Sigmoid colon (tissue), 7 donors: ENCODE results near the gene KIAA0930. TPM values are rescaled to one million over a fixed set of nuclear protein-coding genes. Genes with fewer than 3 reads are reported as not detected.

Experiments used
- DNase-seq: peaks from one replicate; pipeline ENCODE4 v3.0.0-alpha.2; 2019
- H3K27ac ChIP-seq, 4 donors: fragments of 200-600 bp; sonication (generic); one replicate each; pipeline ENCODE4 v1.5.1; 2016 to 2019; ENCODE audit warnings: mild to moderate bottlenecking in 1 of 4
- H3K27me3 ChIP-seq, 3 donors: fragments of 200-600 bp; sonication (generic); one replicate each; pipeline ENCODE4 v1.5.1; 2019; ENCODE audit warnings: mild to moderate bottlenecking in 1 of 3
- H3K36me3 ChIP-seq, 4 donors: fragments of 200-600 bp; sonication (generic); one replicate each; pipeline ENCODE4 v1.5.1; 2016 to 2019
- H3K4me1 ChIP-seq, 4 donors: fragments of 200-600 bp; sonication (generic); one replicate each; pipeline ENCODE4 v1.5.1; 2017 to 2019
- H3K4me3 ChIP-seq, 4 donors: fragments of 200-600 bp; sonication (generic); one replicate each; pipeline ENCODE4 v1.5.1; 2017 to 2019; ENCODE audit warnings: mild to moderate bottlenecking in 2 of 4, moderate library complexity in 1 of 4
- H3K9me3 ChIP-seq, 4 donors: fragments of 200-600 bp in 3 of 4; sonication (generic) in 3 of 4; one replicate each; pipeline versions ENCODE4 v1.5.1 to v1.6.1; 2013 to 2019
- CTCF ChIP-seq, 4 experiments: fragments of 450-650 bp in 3 of 4; fragments of 200-600 bp in 1 of 4; IDR thresholded peaks; one replicate each; pipeline ENCODE4 v1.5.1; 2016 to 2019; ENCODE audit warnings: antibody characterized with exemption in 4 of 4, mild to moderate bottlenecking in 3 of 4, moderate library complexity in 2 of 4
- EP300 ChIP-seq, 4 donors: sonication (generic); formaldehyde crosslinking; IDR thresholded peaks; one replicate each; pipeline ENCODE4 v1.6.1; 2017; ENCODE audit warnings: antibody characterized with exemption in 4 of 4
- POLR2A ChIP-seq, 2 donors: fragments of 450-650 bp; IDR thresholded peaks; one replicate each; pipeline ENCODE4 v1.6.1; 2016; ENCODE audit warnings: antibody characterized with exemption in 2 of 2, mild to moderate bottlenecking in 2 of 2, moderate library complexity in 2 of 2
- POLR2AphosphoS5 ChIP-seq, 4 donors: sonication (generic); formaldehyde crosslinking; IDR thresholded peaks; one replicate each; pipeline ENCODE4 v1.6.1; 2017; ENCODE audit warnings: antibody characterized with exemption in 4 of 4
- WGBS, 2 donors: extraction: QIAGEN DNeasy Blood & Tissue Kit; methylation state at CpG; one replicate each; pipeline ENCODE4 v1.1.7; 2013; 5-methylcytosine and 5-hydroxymethylcytosine counted together
- intact Hi-C: fragments of 100-400 bp; cut with DNase I; formaldehyde crosslinking; loops from one replicate; pipeline ENCODE4 v1.15.1; 2023
- polyA plus RNA-seq, 3 donors: library from polyadenylated mRNA; stranded (reverse); fragments of 200-250 nt; gene quantifications; one replicate each; pipeline ENCODE4 v1.2.3, GENCODE V29; 2013
- total RNA-seq, 4 donors: library from RNA; depleted of rRNA; stranded (reverse); fragments of >200 nt; gene quantifications; one replicate each; pipeline ENCODE4 v1.1.0, GENCODE V29; 2016
- donor health status: healthy with polysubstance abuse.
- donor health status: Bipolar disorder and iron deficiency.
- donor health status: healthy.

Gene KIAA0930
- total and polyA plus RNA-seq, 7 donors, result 14.4 to 56.5 (median 26.8) TPM

DNA sequence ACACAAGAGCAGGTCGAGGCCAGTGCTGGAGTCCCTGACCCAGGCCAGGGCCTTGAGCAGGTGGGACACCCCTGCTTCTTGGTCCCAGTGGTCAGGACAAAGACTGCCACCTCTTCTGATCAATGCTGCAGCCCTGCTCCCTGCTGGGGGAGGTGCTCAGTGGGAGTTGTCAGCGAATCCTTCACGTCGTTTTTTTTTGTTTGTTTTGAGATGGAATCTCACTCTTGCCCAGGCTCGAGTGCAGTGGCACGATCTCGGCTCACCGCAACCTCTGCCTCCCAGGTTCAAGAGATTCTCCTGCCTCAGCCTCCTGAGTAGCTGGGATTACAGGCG is 42.3 kb downstream of the KIAA0930 start:
- no peak for TF ChIP-seq EP300 (IDR thresholded peaks at IDR 0.05)
- no peak for TF ChIP-seq POLR2AphosphoS5 (IDR thresholded peaks at IDR 0.05)
- TF ChIP-seq CTCF (IDR thresholded peaks at IDR 0.05), result no peak
- no peak for TF ChIP-seq POLR2A (IDR thresholded peaks at IDR 0.05)
- Histone ChIP-seq H3K9me3 (no peaks in the 10 kb centered on the region), H3K27me3 (no peaks in the 10 kb centered on the region), H3K27ac (no peak overlapping the region), H3K4me3 (no peak overlapping the region), H3K4me1 (peaks cover 0 to 26% (median 17%) of the 10 kb centered on the region in 4 donors), H3K36me3 (peaks cover 0 to 75% (median 50%) of the 10 kb centered on the region in 4 donors)
- intact Hi-C loops, result no loop called here
- no peak for DNase-seq
- 84 to 85% methylated on average over 9 of the region's 9 CpGs for WGBS, 2 donors

GRCh38 chr22:45197606-45198462 is 42.9 kb downstream of the KIAA0930 start:
- no peaks in the 10 kb centered on the region for H3K27me3 ChIP-seq
- peaks cover 0 to 69% (median 44%) of the 10 kb centered on the region in 4 donors for H3K36me3 ChIP-seq
- intact Hi-C loops, result no loop called here
- H3K4me3 ChIP-seq, result no peak overlapping the region
- H3K9me3 ChIP-seq, result no peaks in the 10 kb centered on the region
- WGBS, 2 donors, result 93% methylated on average over 28 of the region's 28 CpGs
- TF ChIP-seq POLR2AphosphoS5 (IDR thresholded peaks at IDR 0.05), result no peak
- no peak for TF ChIP-seq CTCF (IDR thresholded peaks at IDR 0.05)
- TF ChIP-seq POLR2A (IDR thresholded peaks at IDR 0.05), result no peak
- TF ChIP-seq EP300 (IDR thresholded peaks at IDR 0.05), result no peak
- peaks cover 0 to 24% (median 17%) of the 10 kb centered on the region in 4 donors for H3K4me1 ChIP-seq
- no peak for DNase-seq
- no peak overlapping the region for H3K27ac ChIP-seq

DNA sequence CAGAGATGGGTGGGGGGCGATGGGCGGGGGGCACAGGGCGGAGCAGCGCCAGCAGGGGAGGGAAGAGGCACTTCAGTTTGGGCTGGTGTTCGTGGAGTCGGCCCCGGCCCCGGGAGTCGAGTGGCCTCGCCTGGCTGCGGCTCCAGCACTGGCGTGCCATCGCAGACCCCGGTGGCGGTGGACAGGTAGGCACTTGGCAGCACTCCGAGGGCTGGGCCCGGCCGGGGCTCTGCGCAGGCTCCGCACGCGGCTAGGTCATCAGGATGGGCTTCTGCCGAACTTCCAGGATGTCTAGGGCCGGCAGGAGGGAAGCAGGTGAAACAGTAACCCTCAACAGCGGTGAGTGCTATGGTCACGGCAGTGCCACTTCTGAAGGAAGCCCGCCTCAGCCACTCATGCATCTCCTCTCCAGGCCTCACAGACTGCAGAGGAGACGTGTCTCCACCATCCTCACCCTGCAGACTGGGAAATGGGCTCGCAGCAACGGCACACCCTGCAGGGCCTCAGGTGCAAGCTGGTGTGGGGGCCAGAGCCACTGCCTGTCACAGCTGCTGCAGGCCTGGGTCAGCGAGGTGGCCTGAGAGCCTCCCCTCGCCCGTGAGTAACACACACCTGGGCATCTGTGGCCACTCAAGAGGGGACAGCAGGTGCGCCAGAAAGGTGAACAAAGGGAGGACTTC is 43.6 kb downstream of the KIAA0930 start:
- H3K27me3 ChIP-seq, result no peaks in the 10 kb centered on the region
- peaks cover 0 to 62% (median 39%) of the 10 kb centered on the region in 4 donors for H3K36me3 ChIP-seq
- no peak for DNase-seq
- H3K4me3 ChIP-seq, result no peak overlapping the region
- peaks cover 0 to 16% (median 12%) of the 10 kb centered on the region in 4 donors for H3K4me1 ChIP-seq
- H3K27ac ChIP-seq, result no peak overlapping the region
- intact Hi-C loops, result no loop called here
- TF ChIP-seq POLR2AphosphoS5 (IDR thresholded peaks at IDR 0.05), result no peak
- TF ChIP-seq CTCF (IDR thresholded peaks at IDR 0.05), result no peak
- no peak for TF ChIP-seq EP300 (IDR thresholded peaks at IDR 0.05)
- TF ChIP-seq POLR2A (IDR thresholded peaks at IDR 0.05), result no peak
- WGBS, 2 donors, result 93 to 94% methylated on average over 34 of the region's 34 CpGs
- H3K9me3 ChIP-seq, result no peaks in the 10 kb centered on the region

- Histone ChIP-seq H3K4me1 (peaks cover 0 to 8% (median 4%) of the 10 kb centered on the region in 4 donors), H3K27ac (no peak overlapping the region), H3K36me3 (peaks cover 0 to 62% (median 39%) of the 10 kb centered on the region in 4 donors), H3K9me3 (no peaks in the 10 kb centered on the region), H3K27me3 (no peaks in the 10 kb centered on the region), H3K4me3 (no peak overlapping the region)
- 93% methylated on average over 16 of the region's 16 CpGs for WGBS, 2 donors
- intact Hi-C loops, result no loop called here
- TF ChIP-seq POLR2A (IDR thresholded peaks at IDR 0.05) (no peak), POLR2AphosphoS5 (IDR thresholded peaks at IDR 0.05) (no peak), EP300 (IDR thresholded peaks at IDR 0.05) (no peak), CTCF (IDR thresholded peaks at IDR 0.05) (no peak)
- DNase-seq, result no peak
These were observed 44.4 kb downstream of the KIAA0930 start for GRCh38 chr22:45196308-45196707.
